ENCODE results near the gene ILKAP. TPM values are rescaled to one million over a fixed set of nuclear protein-coding genes. Genes with fewer than 3 reads are reported as not detected.

Gene ILKAP
- total and polyA plus RNA-seq, 12 donors: 12.3 to 131 (median 26.1) TPM

DNA sequence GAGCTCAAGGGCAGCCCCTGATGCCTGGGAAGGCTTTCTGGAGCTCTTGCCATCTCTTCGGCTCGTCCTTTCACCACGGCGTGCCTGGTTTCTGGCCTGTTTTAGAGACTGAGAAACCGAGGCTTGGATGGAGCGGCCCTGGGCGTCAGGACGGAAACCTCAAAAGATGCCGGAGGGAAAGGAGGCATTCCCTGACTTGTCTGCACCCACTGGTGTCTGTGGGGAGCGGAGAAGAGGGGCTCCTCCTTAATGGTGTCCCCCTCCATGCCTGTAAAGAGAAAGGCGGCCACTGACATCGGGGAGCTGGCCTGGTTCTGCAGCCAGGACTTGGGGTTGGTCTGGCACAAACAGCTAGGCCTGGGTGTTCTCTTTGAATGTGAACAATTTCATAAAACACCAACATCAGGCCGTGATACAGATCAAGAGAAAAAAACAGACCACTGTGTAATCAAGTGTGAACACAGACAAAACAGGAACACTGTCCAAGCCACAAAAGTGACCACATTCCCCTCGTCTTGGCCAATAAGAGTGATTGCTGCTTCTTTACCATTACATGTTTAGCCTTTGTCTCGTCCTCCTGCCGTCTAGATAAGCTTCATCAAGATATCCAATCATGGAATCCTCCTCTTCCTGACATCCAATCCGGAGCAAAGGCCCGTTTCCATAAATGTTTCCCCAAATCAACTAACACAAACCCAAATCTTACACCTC lies 633 bp upstream of the ILKAP start:
- Histone ChIP-seq H3K4me1 (replicated peaks in 1 of 2) (peaks cover 21 to 32% of the 10 kb centered on the region in 2 donors), H3K36me3 (replicated peaks in 1 of 2) (no peaks in the 10 kb centered on the region), H3K4me3 (peak overlapping the region in 1 of 4 donors; percentile 100), H3K27me3 (no peaks in the 10 kb centered on the region), H3K9me3 (replicated peaks in 1 of 3) (no peaks in the 10 kb centered on the region), H3K27ac (peak overlapping the region in 4 of 5 donors; percentile 50 to 99 (median 70))
- DNase-seq: no peak
- TF ChIP-seq CTCF (IDR thresholded peaks at IDR 0.05) (no peak), POLR2A (IDR thresholded peaks at IDR 0.05) (no peak)
- intact Hi-C loops (cut with DNase I): no loop called here
- WGBS, 4 donors: 56 to 63% (median 61%) methylated on average over 17 to 18 of the region's 18 CpGs

GRCh38 chr2:238202326-238203093 lies 985 bp downstream of the ILKAP start:
- WGBS, 4 donors: 8 to 12% (median 9%) methylated on average over 25 to 27 of the region's 27 CpGs
- Histone ChIP-seq H3K27ac (peak overlapping the region in 4 of 5 donors; percentile 78 to 99 (median 88)), H3K4me3 (peak overlapping the region in 3 of 4 donors; percentile 17 to 100 (median 66)), H3K27me3 (no peaks in the 10 kb centered on the region), H3K4me1 (replicated peaks in 1 of 2) (peaks cover 21 to 32% of the 10 kb centered on the region in 2 donors), H3K9me3 (replicated peaks in 1 of 3) (no peaks in the 10 kb centered on the region), H3K36me3 (replicated peaks in 1 of 2) (no peaks in the 10 kb centered on the region)
- TF ChIP-seq POLR2A (IDR thresholded peaks at IDR 0.05) (no peak), CTCF (IDR thresholded peaks at IDR 0.05) (no peak)
- intact Hi-C loops (cut with DNase I): no loop called here
- DNase-seq: peak in 1 of 7 donors; percentile 12

- DNase-seq: no peak
- H3K27ac ChIP-seq: no peak overlapping the region
- no peaks in the 10 kb centered on the region for H3K27me3 ChIP-seq
- no peaks in the 10 kb centered on the region for H3K4me1 ChIP-seq (replicated peaks in 1 of 2)
- no peak overlapping the region for H3K4me3 ChIP-seq
- intact Hi-C loops (cut with DNase I): no loop called here
- peaks cover 0 to 87% of the 10 kb centered on the region in 2 donors for H3K36me3 ChIP-seq (replicated peaks in 1 of 2)
- WGBS, 4 donors: 73 to 83% (median 79%) methylated on average over 2 of the region's 2 CpGs
- no peak for TF ChIP-seq POLR2A (IDR thresholded peaks at IDR 0.05)
- no peak for TF ChIP-seq CTCF (IDR thresholded peaks at IDR 0.05)
- H3K9me3 ChIP-seq (replicated peaks in 1 of 3): no peaks in the 10 kb centered on the region
These were observed 13.1 kb downstream of the ILKAP start for GRCh38 chr2:238190445-238190844.
